ENCODE measurements around the gene ITPK1.

DNA sequence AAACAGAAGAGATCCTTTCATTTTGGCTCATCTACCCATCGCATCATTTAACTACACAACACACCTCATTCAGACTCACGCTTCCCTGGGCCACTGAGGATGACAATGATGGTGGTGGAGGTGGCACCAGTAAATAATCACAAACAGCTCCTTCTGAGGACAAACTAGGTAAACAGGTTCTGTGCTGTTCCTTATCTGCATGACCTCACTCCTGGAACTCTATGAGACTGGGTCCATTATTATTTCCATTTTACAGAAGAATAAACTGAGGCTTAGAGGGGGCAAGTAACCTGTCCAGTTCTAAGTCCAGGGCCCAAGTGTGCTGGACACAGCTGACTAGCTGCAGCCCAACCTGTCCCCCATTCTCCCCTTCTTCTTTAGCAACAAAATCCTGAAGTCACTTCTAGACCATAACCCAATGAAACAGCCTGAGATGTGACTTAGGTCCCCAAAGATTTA, 50.4 kb downstream of the ITPK1 start:
- TF ChIP-seq TAF1 (IDR thresholded peaks at IDR 0.05; ENCODE audit: low read depth, low read length) = no peak
- no peak for TF ChIP-seq POLR2A (IDR thresholded peaks at IDR 0.05; ENCODE audit: low read depth, low read length)
- no peak for TF ChIP-seq POLR2AphosphoS5 (IDR thresholded peaks at IDR 0.05; ENCODE audit: low read depth, low read length)
- no peak for TF ChIP-seq PAX5 (IDR thresholded peaks at IDR 0.05; ENCODE audit: insufficient read depth, low read length, severe bottlenecking)
- TF ChIP-seq POU2F2 (IDR thresholded peaks at IDR 0.05; ENCODE audit: low read depth, low read length) = no peak
